Measurements from ENCODE around the gene VAMP1.
A peak's percentile ranks its signal among the peaks of the same experiment; 100 is the strongest.
"Not testable (repeated sequence)": the region's sequence is repeated elsewhere in the genome, so short reads cannot be mapped to it uniquely, and the experiment has no call there.

Gene VAMP1, protein sequence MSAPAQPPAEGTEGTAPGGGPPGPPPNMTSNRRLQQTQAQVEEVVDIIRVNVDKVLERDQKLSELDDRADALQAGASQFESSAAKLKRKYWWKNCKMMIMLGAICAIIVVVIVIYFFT

DNA sequence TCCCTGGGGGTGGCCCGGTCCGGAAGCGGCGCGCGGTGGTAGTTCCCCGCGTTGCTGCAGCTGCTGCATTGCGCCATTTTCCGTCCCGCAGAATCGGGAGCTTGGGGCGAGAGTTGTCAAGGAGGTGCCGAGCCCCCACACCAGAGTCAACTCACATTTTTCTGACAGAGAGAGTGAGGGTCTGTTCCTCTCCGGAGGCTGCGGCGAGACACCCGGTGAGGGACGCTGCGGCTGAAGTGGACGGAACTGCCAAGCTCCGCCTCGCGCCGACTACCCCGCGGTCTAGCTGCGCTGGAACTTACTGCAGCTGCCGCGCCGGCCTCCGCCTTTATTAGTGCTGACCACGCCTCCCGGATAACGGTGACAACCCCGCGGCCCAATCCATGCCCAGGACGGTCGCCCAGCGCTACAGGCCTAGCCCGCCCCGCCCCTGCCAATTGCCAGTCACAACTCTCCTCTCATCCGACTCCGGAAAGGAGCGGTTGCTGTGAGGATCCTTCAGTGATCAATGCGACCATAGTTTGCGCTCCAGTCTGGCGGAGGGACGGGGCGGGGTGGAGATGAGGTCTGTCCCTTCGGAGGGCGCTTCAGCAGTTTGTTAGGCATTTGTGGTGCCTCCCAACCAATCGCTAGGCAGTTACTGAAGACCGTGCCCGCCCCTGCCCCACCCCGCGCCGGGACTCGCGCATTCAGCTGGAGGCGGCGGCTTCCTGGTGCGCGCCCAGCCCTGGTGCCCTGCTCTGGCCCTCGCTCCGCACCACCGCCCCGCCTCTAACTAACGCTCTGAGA is at the start of gene VAMP1:
Gene VAMP1 (minus strand): TSS at position 303 of the 789 bp plus-strand sequence. CDS start 146 bp downstream, at position 157.
- Histone ChIP-seq H3K27me3 (ENCODE audit: insufficient read depth, low read length) (no peaks in the 10 kb centered on the region), H3K4me3 (ENCODE audit: low read length) (peak within 1 kb of the TSS; percentile 68), H3K9me3 (ENCODE audit: low read length) (no peaks in the 10 kb centered on the region), H3K36me3 (ENCODE audit: insufficient read depth, low read length) (no peaks in the 10 kb centered on the region), H3K4me1 (ENCODE audit: insufficient read depth, low read length) (peaks cover 13% of the 10 kb centered on the region), H2AFZ (ENCODE audit: low read depth, low read length) (peak within 1 kb of the TSS; percentile 56)

DNA sequence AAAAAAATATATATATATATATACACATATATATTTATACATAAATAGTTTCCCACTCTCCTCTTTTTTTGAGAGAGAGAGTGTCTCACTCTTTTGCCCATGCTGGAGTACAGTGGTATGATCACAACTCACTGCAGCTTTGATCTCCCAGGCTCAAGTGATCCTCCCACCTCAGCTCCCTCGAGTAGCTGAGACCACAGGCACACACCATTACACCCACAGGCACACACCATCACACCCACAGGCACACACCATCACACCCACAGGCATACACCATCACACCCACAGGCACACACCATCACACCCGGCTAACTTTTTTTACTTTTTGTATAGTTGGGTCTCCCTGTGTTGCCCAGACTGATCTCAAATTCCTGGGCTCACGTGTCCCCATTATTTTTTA is 49.7 kb upstream of the VAMP1 start:
- no peaks in the 10 kb centered on the region for H3K9me3 ChIP-seq (ENCODE audit: low read length)
- H3K4me1 ChIP-seq (ENCODE audit: insufficient read depth, low read length) = no peaks in the 10 kb centered on the region
- peaks cover 91% of the 10 kb centered on the region for H3K36me3 ChIP-seq (ENCODE audit: insufficient read depth, low read length)
- H3K4me3 ChIP-seq (ENCODE audit: low read length) = no peak overlapping the region
- no peak overlapping the region for H2AFZ ChIP-seq (ENCODE audit: low read depth, low read length)
- H3K27me3 ChIP-seq (ENCODE audit: insufficient read depth, low read length) = no peaks in the 10 kb centered on the region

DNA sequence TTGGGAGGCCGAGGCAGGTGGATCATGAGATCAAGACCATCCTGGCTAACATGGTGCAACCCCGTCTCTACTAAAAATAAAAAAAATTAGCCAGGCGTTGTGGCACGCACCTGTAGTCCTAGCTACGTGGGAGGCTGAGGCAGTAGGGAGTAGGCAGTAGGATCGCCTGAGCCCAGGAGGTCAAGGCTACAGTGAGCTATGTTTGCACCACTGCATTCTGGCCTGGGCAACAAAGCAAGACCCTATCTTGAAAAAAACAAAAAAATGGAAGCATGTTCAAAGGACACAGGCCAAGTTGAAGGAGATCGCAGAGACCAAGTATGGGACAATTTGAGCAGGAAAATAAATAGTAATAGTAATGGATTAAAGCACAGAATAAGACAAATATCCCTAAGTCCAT is 37.6 kb upstream of the VAMP1 start:
- H3K4me3 ChIP-seq (ENCODE audit: low read length) = no peak overlapping the region
- peaks cover 66% of the 10 kb centered on the region for H3K36me3 ChIP-seq (ENCODE audit: insufficient read depth, low read length)
- no peak overlapping the region for H2AFZ ChIP-seq (ENCODE audit: low read depth, low read length)
- H3K27me3 ChIP-seq (ENCODE audit: insufficient read depth, low read length) = no peaks in the 10 kb centered on the region
- H3K4me1 ChIP-seq (ENCODE audit: insufficient read depth, low read length) = peaks cover 3% of the 10 kb centered on the region
- no peaks in the 10 kb centered on the region for H3K9me3 ChIP-seq (ENCODE audit: low read length)

DNA sequence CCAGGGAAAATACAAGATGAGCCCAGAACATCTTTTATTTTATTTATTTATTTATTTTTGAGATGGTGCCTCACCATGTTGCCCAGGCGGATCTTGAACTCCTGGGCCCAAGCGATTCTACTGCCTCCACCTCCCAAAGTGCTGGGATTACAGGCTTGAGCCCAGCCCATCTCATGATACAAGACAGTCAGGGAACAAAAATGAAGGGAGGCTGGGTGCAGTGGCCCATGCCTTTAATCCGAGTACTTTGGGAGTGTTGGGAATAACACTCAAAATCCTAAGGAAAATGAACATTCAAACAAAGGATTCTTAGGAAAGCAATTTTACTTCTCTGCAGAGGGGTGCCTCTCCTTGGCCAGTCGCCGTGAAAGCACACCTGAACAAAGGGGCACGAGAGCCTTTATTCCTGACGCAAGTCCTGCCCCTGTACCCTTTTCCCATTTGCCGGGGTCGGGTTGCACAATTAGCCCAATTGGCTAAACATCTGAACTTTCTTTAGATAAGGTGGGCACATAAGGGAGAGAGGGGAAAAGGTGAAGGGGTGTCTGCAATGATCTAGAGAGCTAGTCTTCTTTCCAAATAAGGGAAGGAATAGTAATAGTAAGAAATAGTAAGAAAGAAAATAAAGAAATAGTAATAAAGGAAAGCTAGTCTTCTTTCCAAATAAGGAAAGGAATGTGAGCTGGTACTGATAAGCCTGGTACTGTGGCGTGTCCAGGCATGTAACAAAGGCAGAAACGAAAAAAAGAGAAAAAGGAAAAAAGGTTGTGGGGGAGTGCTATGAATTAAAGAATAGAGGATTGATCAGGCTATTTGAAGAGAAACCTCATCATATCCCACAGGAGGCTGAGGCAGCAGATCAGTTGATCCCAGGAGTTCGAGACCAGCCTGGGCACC is 36.9 kb upstream of the VAMP1 start:
- Histone ChIP-seq H2AFZ (ENCODE audit: low read depth, low read length) (no peak overlapping the region), H3K9me3 (ENCODE audit: low read length) (no peaks in the 10 kb centered on the region), H3K36me3 (ENCODE audit: insufficient read depth, low read length) (peaks cover 64% of the 10 kb centered on the region), H3K4me1 (ENCODE audit: insufficient read depth, low read length) (peaks cover 3% of the 10 kb centered on the region), H3K27me3 (ENCODE audit: insufficient read depth, low read length) (no peaks in the 10 kb centered on the region), H3K4me3 (ENCODE audit: low read length) (no peak overlapping the region)

DNA sequence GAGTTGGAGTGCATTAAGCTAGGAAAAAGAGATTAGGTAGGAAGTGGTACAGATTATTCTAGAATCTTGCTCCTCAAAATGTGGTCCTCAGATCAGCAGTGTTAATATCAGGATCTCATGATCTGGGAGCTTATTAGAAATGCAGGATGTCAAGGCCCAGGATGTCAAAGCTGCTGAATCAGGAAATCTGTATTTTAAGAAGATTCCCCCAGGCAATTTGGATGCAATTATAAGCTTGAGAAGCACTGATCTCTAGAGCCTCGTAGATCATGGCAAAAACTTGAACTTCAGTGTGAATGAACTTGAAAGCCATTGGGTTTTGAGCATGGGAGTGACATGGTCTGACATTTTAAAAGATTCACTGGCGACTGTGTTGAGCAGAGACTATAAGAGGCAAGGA is 30.0 kb upstream of the VAMP1 start:
- Histone ChIP-seq H2AFZ (ENCODE audit: low read depth, low read length) (no peak overlapping the region), H3K36me3 (ENCODE audit: insufficient read depth, low read length) (peaks cover 80% of the 10 kb centered on the region), H3K4me3 (ENCODE audit: low read length) (no peak overlapping the region), H3K4me1 (ENCODE audit: insufficient read depth, low read length) (peaks cover 16% of the 10 kb centered on the region), H3K9me3 (ENCODE audit: low read length) (no peaks in the 10 kb centered on the region), H3K27me3 (ENCODE audit: insufficient read depth, low read length) (no peaks in the 10 kb centered on the region)

DNA sequence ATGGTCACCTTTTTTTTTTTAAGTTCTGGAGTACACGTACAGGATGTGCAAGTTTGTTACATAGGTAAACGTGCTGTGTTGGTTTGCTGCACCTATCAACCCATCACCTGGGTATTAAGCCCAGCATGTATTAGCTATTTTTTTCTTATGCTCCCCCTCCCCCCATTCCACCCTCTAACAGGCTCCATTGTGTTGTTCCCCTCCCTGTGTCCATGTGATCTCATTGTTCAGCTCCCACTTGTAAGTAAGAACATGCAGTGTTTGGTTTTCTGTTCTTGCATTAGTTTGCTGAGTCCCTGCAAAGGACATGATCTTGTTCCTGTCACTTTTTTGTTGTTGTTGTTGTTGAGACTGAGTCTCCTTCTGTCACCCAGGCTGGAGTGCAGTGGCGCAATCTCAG is 26.8 kb upstream of the VAMP1 start:
- not testable (repeated sequence) for H3K4me3 ChIP-seq (ENCODE audit: low read length)
- peaks cover 62% of the 10 kb centered on the region for H3K36me3 ChIP-seq (ENCODE audit: insufficient read depth, low read length)

DNA sequence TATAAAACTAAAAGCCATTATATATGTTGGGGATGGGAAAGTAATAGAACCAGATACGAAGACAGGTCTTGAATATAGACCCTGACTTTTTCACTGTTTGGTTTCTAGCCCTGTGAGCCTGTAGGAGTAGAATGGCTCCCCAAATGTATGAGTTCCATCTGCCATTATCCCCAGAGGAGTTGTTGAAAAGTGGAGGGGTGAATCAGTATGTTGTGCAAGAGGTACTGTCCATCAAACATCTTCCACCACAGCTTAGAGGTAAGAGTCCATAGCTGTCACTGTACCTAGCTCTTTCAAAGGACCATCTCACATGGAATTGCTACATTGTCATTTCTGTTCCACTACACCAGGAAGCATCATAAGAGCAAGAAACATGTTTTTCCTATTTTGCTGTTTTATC is 24.5 kb upstream of the VAMP1 start:
- peaks cover 52% of the 10 kb centered on the region for H3K36me3 ChIP-seq (ENCODE audit: insufficient read depth, low read length)
- peak overlapping the region; percentile 98 for H3K4me3 ChIP-seq (ENCODE audit: low read length)

More for the DNA sequence above, 26.8 kb upstream of the VAMP1 start:
- not testable (repeated sequence) for H3K9me3 ChIP-seq (ENCODE audit: low read length); H3K27me3 ChIP-seq (ENCODE audit: insufficient read depth, low read length); H2AFZ ChIP-seq (ENCODE audit: low read depth, low read length)
- H3K4me1 ChIP-seq (ENCODE audit: insufficient read depth, low read length) = peaks cover 30% of the 10 kb centered on the region

DNA sequence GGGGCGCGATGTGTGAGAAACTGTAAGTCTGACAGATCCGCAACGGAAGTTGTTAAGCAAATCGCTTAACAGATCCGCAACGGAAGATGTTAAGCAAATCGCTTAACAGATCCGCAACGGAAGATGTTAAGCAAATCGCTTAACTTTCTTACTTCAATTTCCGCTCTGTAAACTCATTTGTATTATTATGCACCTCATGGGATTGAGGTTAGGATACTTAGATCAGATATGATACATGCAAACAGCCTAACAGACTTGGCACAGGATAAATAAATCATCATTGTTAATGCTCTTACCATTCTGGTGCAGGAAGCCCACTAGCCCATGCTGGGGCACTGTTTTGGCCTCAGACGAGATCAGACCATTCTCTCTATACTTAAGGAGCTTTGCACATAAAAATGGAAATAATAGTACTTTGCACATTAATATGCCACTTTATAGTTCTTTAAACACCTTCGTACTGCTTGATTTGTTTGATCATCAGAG is 23.8 kb upstream of the VAMP1 start:
- Histone ChIP-seq H3K27me3 (ENCODE audit: insufficient read depth, low read length) (no peaks in the 10 kb centered on the region), H3K9me3 (ENCODE audit: low read length) (no peaks in the 10 kb centered on the region), H3K36me3 (ENCODE audit: insufficient read depth, low read length) (peaks cover 47% of the 10 kb centered on the region)

More for the DNA sequence above, 24.5 kb upstream of the VAMP1 start:
- H3K9me3 ChIP-seq (ENCODE audit: low read length) = no peaks in the 10 kb centered on the region
- H2AFZ ChIP-seq (ENCODE audit: low read depth, low read length) = no peak overlapping the region
- H3K4me1 ChIP-seq (ENCODE audit: insufficient read depth, low read length) = peaks cover 33% of the 10 kb centered on the region
- H3K27me3 ChIP-seq (ENCODE audit: insufficient read depth, low read length) = no peaks in the 10 kb centered on the region

DNA sequence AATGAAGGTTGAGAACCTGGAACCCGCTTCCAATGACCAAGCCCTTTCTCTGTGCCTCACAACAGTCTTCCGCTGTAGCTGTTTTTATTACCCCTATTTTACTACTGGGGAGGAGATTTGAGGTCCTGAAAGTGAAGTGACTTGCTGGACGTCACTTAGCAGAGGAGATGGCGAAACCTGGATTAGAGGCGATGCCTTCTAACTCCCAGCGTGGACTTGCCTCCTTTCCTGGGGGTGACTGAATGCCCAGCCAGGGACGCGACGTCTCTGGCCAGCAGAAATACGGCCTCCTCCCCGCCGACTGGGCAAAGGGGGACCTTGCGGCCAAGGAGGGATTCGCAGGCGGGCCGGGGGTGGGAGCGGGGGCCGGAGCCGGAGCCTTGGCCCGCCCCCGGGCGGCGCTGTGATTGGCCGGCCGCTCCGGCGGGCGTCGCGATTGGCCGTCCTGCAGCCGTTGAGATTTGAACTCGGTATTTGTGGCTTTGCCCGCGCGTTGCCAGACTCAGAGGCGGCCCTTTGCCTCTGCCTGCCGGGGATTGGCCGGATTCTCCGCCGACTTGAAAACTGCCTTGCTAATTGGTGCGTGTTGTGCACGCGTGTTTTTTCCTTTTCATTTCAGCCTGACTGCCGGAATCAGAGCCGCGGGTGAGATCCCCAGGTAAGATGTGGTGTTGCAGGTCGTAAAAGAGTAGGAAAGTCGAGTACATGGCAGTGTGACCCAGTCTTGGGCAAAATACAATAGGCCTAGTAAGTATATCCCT is 23.2 kb upstream of the VAMP1 start, which contains the start of gene NCAPD2:
Gene NCAPD2 (plus strand): TSS at position 606 of the 761 bp plus-strand sequence. CDS start 997 bp downstream, outside the sequence.
- peaks cover 41% of the 10 kb centered on the region for H3K36me3 ChIP-seq (ENCODE audit: insufficient read depth, low read length)

More for the DNA sequence above, 23.8 kb upstream of the VAMP1 start:
- H2AFZ ChIP-seq (ENCODE audit: low read depth, low read length) = peak overlapping the region; percentile 1
- peaks cover 33% of the 10 kb centered on the region for H3K4me1 ChIP-seq (ENCODE audit: insufficient read depth, low read length)
- H3K4me3 ChIP-seq (ENCODE audit: low read length) = peak overlapping the region; percentile 98

DNA sequence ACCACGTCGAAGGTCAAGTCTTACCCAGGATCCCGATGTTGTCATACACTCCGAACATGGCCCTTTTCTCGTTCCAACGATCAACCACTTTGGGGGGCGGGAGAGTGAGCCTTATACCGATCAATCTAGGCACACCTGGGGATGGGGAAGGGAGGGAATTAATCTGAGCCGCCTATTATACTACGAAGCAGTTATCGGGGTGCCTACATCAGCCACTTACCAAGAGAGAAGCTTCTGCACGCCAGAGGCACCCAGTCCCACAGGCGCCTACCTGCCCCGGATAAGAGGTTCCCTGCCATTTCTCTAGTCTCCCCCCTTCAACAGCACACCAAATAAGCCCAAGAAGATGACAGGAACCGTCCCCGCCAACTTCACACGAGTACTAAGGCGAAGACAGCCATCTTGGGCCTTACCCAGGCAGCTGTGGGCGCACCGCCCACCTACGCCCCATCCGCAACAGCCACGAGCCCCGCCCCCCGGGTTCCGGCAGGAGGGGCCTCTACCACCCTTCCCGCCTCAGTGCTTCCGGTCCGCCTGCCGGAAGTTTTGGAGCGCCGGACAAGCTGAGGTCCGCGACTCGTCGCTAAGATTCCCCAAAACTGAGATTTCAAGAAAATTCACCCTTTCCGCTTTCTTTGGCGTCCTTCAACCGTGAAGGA is 22.5 kb upstream of the VAMP1 start, which contains the start of gene MRPL51:
Gene MRPL51 (minus strand): TSS at position 425 of the 659 bp plus-strand sequence. CDS start 126 bp downstream, at position 299.
- Histone ChIP-seq H3K4me1 (ENCODE audit: insufficient read depth, low read length) (peaks cover 33% of the 10 kb centered on the region), H2AFZ (ENCODE audit: low read depth, low read length) (peak within 1 kb of the TSS; percentile 82), H3K9me3 (ENCODE audit: low read length) (no peaks in the 10 kb centered on the region), H3K27me3 (ENCODE audit: insufficient read depth, low read length) (no peaks in the 10 kb centered on the region), H3K4me3 (ENCODE audit: low read length) (peak within 1 kb of the TSS; percentile 98), H3K36me3 (ENCODE audit: insufficient read depth, low read length) (peaks cover 34% of the 10 kb centered on the region)

More for the DNA sequence above, 23.2 kb upstream of the VAMP1 start, which contains the start of gene NCAPD2:
- no peaks in the 10 kb centered on the region for H3K27me3 ChIP-seq (ENCODE audit: insufficient read depth, low read length)
- H3K9me3 ChIP-seq (ENCODE audit: low read length) = no peaks in the 10 kb centered on the region
- H2AFZ ChIP-seq (ENCODE audit: low read depth, low read length) = peak within 1 kb of the TSS; percentile 82
- peaks cover 33% of the 10 kb centered on the region for H3K4me1 ChIP-seq (ENCODE audit: insufficient read depth, low read length)
- H3K4me3 ChIP-seq (ENCODE audit: low read length) = peak within 1 kb of the TSS; percentile 98

DNA sequence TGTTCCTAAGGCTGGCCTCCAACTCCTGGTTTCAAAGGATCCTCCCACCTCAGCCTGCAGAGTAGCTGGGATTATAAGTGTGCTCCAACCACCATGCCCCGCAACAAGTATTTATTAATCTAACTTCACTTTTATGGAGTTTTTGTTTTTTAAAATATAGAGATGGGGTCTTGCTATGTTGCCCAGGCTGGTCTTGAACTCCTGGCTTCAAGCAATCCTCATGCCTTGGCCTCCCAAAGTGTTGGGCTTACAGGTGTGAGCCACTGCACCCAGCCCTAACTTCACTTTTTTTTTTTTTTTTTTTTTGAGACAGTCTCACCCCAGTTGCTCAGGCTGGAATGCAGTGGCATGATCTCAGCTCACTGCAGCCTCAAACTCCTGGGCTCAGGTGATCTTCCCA is 20.2 kb upstream of the VAMP1 start:
- not testable (repeated sequence) for H3K9me3 ChIP-seq (ENCODE audit: low read length)

DNA sequence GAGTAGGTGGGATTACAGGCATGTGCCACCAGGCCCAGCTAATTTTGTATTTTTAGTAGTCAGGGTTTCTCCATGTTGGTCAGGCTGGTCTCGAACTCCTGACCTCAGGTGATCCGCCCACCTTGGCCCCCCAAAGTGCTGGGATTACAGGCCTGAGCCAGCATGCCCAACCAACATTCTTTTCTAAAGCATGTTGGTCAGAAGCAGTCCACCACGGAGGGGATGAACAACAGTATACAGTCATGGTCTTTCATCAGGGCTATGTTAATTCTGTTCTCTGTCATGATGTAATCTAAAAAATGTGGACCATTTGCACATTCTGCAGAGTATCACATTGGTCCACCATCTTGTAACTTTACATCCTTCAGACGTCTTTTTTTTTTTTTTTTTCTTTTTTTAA is 19.0 kb upstream of the VAMP1 start:
- Histone ChIP-seq H3K9me3 (ENCODE audit: low read length) (no peaks in the 10 kb centered on the region), H3K36me3 (ENCODE audit: insufficient read depth, low read length) (peaks cover 10% of the 10 kb centered on the region), H2AFZ (ENCODE audit: low read depth, low read length) (no peak overlapping the region), H3K27me3 (ENCODE audit: insufficient read depth, low read length) (no peaks in the 10 kb centered on the region), H3K4me3 (ENCODE audit: low read length) (no peak overlapping the region), H3K4me1 (ENCODE audit: insufficient read depth, low read length) (peaks cover 8% of the 10 kb centered on the region)

More for the DNA sequence above, 20.2 kb upstream of the VAMP1 start:
- not testable (repeated sequence) for H3K4me3 ChIP-seq (ENCODE audit: low read length); H3K27me3 ChIP-seq (ENCODE audit: insufficient read depth, low read length); H2AFZ ChIP-seq (ENCODE audit: low read depth, low read length)
- Histone ChIP-seq H3K36me3 (ENCODE audit: insufficient read depth, low read length) (peaks cover 17% of the 10 kb centered on the region), H3K4me1 (ENCODE audit: insufficient read depth, low read length) (peaks cover 20% of the 10 kb centered on the region)

All from neuron (in vitro differentiated cells).